Calu3 (cell line): ENCODE results near the gene ZNF648. TPM values are rescaled to one million over a fixed set of nuclear protein-coding genes. Genes with fewer than 3 reads are reported as not detected.

Experiments used
- BruUV-seq: library from RNA; stranded (reverse); fragments of 400-500 nt; replicated peaks from 2 replicates; lab custom pipeline; 2021; lab: Mats Ljungman, UMichigan
- CTCF ChIA-PET: fragments of 300-600 bp; sonication (Branson Sonifier 250); formaldehyde crosslinking; loops from one replicate; lab custom pipeline; 2022; ENCODE audit warnings: antibody characterized with exemption; lab: Charles Lee
- DNase-seq: peaks from one replicate; pipeline ENCODE4 v3.0.0; 2022
- H3K27ac Mint-ChIP-seq: one replicate; pipeline ENCODE4 v1.8.0; 2022; ENCODE audit warnings: mixed read lengths; ENCODE audit not compliant: unreplicated experiment
- H3K27me3 Mint-ChIP-seq: one replicate; pipeline ENCODE4 v1.8.0; 2022; ENCODE audit warnings: mixed read lengths; ENCODE audit not compliant: unreplicated experiment
- H3K36me3 Mint-ChIP-seq: one replicate; pipeline ENCODE4 v1.8.0; 2022; ENCODE audit warnings: mild to moderate bottlenecking, moderate library complexity, mixed read lengths; ENCODE audit not compliant: insufficient read depth, unreplicated experiment
- H3K4me1 Mint-ChIP-seq: one replicate; pipeline ENCODE4 v1.8.0; 2022; ENCODE audit warnings: mild to moderate bottlenecking, low read depth, mixed read lengths; ENCODE audit not compliant: unreplicated experiment
- H3K4me3 Mint-ChIP-seq: one replicate; pipeline ENCODE4 v1.8.0; 2022; ENCODE audit warnings: mild to moderate bottlenecking, low read depth, moderate library complexity, mixed read lengths; ENCODE audit not compliant: unreplicated experiment
- H3K9me3 Mint-ChIP-seq: one replicate; pipeline ENCODE4 v1.8.0; 2022; ENCODE audit warnings: low read depth, mixed read lengths; ENCODE audit not compliant: unreplicated experiment
- CTCF ChIP-seq: fragments of 200-600 bp; IDR thresholded peaks from one replicate; pipeline ENCODE4 v1.8.0; 2022; ENCODE audit warnings: antibody characterized with exemption; ENCODE audit not compliant: unreplicated experiment
- intact Hi-C: fragments of 100-400 bp; cut with micrococcal nuclease; formaldehyde crosslinking; loops from one replicate; pipeline ENCODE4 v1.10.0; 2022; ENCODE audit not compliant: unreplicated experiment
- total RNA-seq: library from RNA; stranded (reverse); gene quantifications from 2 replicates; pipeline ENCODE4 v1.2.3, GENCODE V29; 2022

ZNF648 gene
- total RNA-seq, 1 experiment from 2014 or later = not detected

GRCh38 chr1:182056601-182057366 lies 4.7 kb downstream of the ZNF648 start:
- CTCF ChIA-PET = no interaction called here
- Mint-ChIP-seq H3K36me3 (no peaks in the 10 kb centered on the region), H3K4me1 (no peaks in the 10 kb centered on the region), H3K9me3 (no peaks in the 10 kb centered on the region), H3K27ac (no peak overlapping the region), H3K4me3 (no peak overlapping the region), H3K27me3 (peaks cover 22% of the 10 kb centered on the region)
- intact Hi-C loops = loop anchor here (10.0 kb wide), 1 partner anchor 122 kb away; no protein-coding TSS in a partner anchor
- no peak for DNase-seq
- TF ChIP-seq CTCF = no peak
- no TSS peak for BruUV-seq

- Mint-ChIP-seq H3K27ac (no peak overlapping the region), H3K27me3 (peaks cover 2% of the 10 kb centered on the region), H3K4me1 (no peaks in the 10 kb centered on the region), H3K4me3 (no peak overlapping the region), H3K9me3 (no peaks in the 10 kb centered on the region), H3K36me3 (no peaks in the 10 kb centered on the region)
- intact Hi-C loops = loop anchor here (1.0 to 10.0 kb wide), 2 partner anchors 120 to 576 kb away; no protein-coding TSS in a partner anchor
- CTCF ChIA-PET = interaction anchor here (0.5 to 1.2 kb wide), 11 partner anchors 12 to 727 kb away, joined by 3 to 13 read pairs (median 4); no protein-coding TSS in a partner anchor
- no TSS peak for BruUV-seq
- peak; percentile 62 for TF ChIP-seq CTCF
- peak; percentile 75 for DNase-seq
These were observed 6.7 kb downstream of the ZNF648 start for GRCh38 chr1:182054698-182055326.

- peaks cover 2% of the 10 kb centered on the region for H3K9me3 Mint-ChIP-seq
- TF ChIP-seq CTCF = no peak
- no peaks in the 10 kb centered on the region for H3K36me3 Mint-ChIP-seq
- intact Hi-C loops = loop anchor here (10.0 kb wide), 1 partner anchor 118 kb away; no protein-coding TSS in a partner anchor
- H3K27ac Mint-ChIP-seq = no peak overlapping the region
- H3K4me1 Mint-ChIP-seq = no peaks in the 10 kb centered on the region
- H3K27me3 Mint-ChIP-seq = no peaks in the 10 kb centered on the region
- CTCF ChIA-PET = interaction anchor here (0.9 to 2.0 kb wide), 2 partner anchors 23 to 29 kb away, joined by 3 to 4 read pairs; no protein-coding TSS in a partner anchor
- no TSS peak for BruUV-seq
- H3K4me3 Mint-ChIP-seq = no peak overlapping the region
- DNase-seq = no peak
These were observed 9.2 kb downstream of the ZNF648 start for GRCh38 chr1:182052355-182052754.

GRCh38 chr1:182051938-182052337 lies 9.6 kb downstream of the ZNF648 start:
- CTCF ChIA-PET = interaction anchor here (0.9 to 2.0 kb wide), 2 partner anchors 23 to 29 kb away, joined by 3 to 4 read pairs; no protein-coding TSS in a partner anchor

More at GRCh38 chr1:182051938-182052337, 9.6 kb downstream of the ZNF648 start:
- H3K4me3 Mint-ChIP-seq = no peak overlapping the region
- BruUV-seq = no TSS peak
- DNase-seq = no peak
- no peak overlapping the region for H3K27ac Mint-ChIP-seq
- no peak for TF ChIP-seq CTCF
- no peaks in the 10 kb centered on the region for H3K27me3 Mint-ChIP-seq
- H3K36me3 Mint-ChIP-seq = no peaks in the 10 kb centered on the region
- intact Hi-C loops = loop anchor here (10.0 kb wide), 1 partner anchor 117 kb away; no protein-coding TSS in a partner anchor
- H3K9me3 Mint-ChIP-seq = peaks cover 2% of the 10 kb centered on the region
- no peaks in the 10 kb centered on the region for H3K4me1 Mint-ChIP-seq
